Parathyroid adenoma (tissue), 2 donors: Measurements from ENCODE around the gene ACCSL.

Experiments used
- H2AFZ ChIP-seq: fragments of 300-600 bp; sonication (generic); one replicate; pipeline ENCODE4 v1.7.0; 2017; ENCODE audit warnings: antibody characterized with exemption, mild to moderate bottlenecking
- H3K27ac ChIP-seq: fragments of 300-600 bp; sonication (generic); one replicate; pipeline ENCODE4 v1.7.0; 2017
- H3K27me3 ChIP-seq: fragments of 300-600 bp; sonication (generic); one replicate; pipeline ENCODE4 v1.7.0; 2017; ENCODE audit warnings: low read length; ENCODE audit not compliant: control insufficient read depth, insufficient read depth
- H3K36me3 ChIP-seq: fragments of 300-600 bp; sonication (generic); one replicate; pipeline ENCODE4 v1.7.0; 2017; ENCODE audit warnings: low read length; ENCODE audit not compliant: control insufficient read depth, insufficient read depth
- H3K4me1 ChIP-seq: fragments of 300-600 bp; sonication (generic); one replicate; pipeline ENCODE4 v1.7.0; 2017; ENCODE audit warnings: control low read depth
- H3K4me2 ChIP-seq: fragments of 300-600 bp; sonication (generic); one replicate; pipeline ENCODE4 v1.7.0; 2017; ENCODE audit warnings: low read length
- H3K4me3 ChIP-seq: fragments of 300-600 bp; sonication (generic); one replicate; pipeline ENCODE4 v1.7.0; 2017; ENCODE audit warnings: low read depth, low read length
- H3K79me2 ChIP-seq: fragments of 300-600 bp; sonication (generic); one replicate; pipeline ENCODE4 v1.7.0; 2017; ENCODE audit warnings: control low read depth
- H3K9ac ChIP-seq: fragments of 300-600 bp; sonication (generic); one replicate; pipeline ENCODE4 v1.7.0; 2017; ENCODE audit warnings: mild to moderate bottlenecking
- H3K9me3 ChIP-seq: fragments of 300-600 bp; sonication (generic); one replicate; pipeline ENCODE4 v1.7.0; 2017; ENCODE audit warnings: low read length; ENCODE audit not compliant: control insufficient read depth
- TF ChIP-seq, protein P1 (sequence below): fragments of 300-600 bp; sonication (generic); IDR thresholded peaks from one replicate; pipeline ENCODE4 v1.7.0; 2017; ENCODE audit warnings: antibody characterized with exemption, mild to moderate bottlenecking
- donor health status: primary hyperparathyroidism.

ACCSL gene

DNA sequence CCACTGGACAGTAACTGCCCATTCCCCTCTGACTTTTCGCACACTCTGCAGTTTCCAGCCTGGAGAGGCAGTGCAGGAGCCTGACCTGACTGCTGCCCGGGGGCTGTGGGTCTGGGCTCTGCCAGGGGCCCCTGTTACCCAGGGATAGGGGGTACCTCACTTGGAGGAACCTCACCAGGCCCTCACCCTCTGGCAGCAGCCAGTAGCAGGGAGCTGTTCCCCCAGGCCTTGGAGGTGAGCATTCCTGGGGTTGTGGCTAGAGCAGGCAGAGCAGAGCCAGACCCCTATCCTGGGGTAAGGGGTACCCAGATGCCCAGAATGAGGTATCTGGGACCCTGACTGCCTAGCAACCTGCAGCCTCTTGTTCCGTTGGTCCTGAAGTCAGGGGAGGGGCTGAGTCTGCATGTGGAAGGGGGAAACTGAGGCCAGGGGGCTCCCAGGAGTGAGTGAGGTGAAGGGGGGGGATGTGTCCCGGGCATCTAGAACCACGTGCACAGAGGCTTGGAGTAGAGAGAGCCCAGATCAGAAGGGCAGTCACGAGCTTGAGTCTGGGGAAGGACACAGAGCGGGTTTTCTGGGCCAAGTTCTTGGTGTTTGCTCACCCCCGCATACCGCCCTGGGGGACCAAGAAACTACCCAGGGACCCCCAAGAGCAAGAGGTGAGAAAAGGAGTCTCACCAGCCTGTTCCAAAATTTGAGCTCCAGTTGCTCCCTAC lies 43.9 kb upstream of the ACCSL start:
- H3K79me2 ChIP-seq = no peaks in the 10 kb centered on the region
- H2AFZ ChIP-seq = no peak overlapping the region
- H3K27me3 ChIP-seq = no peaks in the 10 kb centered on the region
- H3K9me3 ChIP-seq = no peaks in the 10 kb centered on the region
- no peak overlapping the region for H3K9ac ChIP-seq
- no peak overlapping the region for H3K4me2 ChIP-seq
- no peak overlapping the region for H3K27ac ChIP-seq
- no peaks in the 10 kb centered on the region for H3K36me3 ChIP-seq
- TF ChIP-seq, protein P1, sequence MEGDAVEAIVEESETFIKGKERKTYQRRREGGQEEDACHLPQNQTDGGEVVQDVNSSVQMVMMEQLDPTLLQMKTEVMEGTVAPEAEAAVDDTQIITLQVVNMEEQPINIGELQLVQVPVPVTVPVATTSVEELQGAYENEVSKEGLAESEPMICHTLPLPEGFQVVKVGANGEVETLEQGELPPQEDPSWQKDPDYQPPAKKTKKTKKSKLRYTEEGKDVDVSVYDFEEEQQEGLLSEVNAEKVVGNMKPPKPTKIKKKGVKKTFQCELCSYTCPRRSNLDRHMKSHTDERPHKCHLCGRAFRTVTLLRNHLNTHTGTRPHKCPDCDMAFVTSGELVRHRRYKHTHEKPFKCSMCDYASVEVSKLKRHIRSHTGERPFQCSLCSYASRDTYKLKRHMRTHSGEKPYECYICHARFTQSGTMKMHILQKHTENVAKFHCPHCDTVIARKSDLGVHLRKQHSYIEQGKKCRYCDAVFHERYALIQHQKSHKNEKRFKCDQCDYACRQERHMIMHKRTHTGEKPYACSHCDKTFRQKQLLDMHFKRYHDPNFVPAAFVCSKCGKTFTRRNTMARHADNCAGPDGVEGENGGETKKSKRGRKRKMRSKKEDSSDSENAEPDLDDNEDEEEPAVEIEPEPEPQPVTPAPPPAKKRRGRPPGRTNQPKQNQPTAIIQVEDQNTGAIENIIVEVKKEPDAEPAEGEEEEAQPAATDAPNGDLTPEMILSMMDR = no peak
- H3K4me1 ChIP-seq = no peaks in the 10 kb centered on the region
- no peak overlapping the region for H3K4me3 ChIP-seq

DNA sequence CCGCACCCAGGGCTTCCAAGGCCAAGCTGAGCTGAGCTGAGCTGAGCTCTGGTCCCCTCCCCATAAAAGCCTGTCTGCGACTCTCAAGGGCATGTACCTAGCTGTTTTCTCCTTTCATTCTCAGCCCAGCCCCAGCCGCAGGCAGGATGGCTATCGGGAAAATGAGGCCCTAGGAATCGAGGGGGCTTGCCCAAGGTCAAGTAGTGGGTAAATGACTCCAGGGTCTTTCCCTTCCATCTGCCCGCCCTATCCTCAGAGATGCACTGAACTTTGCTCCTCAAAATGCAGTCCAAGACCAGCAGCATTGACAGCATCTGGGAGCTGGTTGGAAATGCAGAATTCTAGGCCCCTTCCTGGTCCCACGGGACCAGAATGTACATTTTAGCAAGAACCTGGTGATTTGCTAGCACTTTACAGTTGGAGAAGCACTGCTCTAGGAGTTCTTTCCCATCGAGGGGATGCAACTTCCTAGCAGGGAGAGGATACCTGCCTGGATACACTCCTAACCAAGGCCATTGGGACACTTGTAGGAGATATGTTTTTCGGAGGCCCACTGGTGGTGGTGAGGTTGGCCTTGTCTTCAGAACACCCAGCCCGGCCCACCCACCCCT lies 43.2 kb upstream of the ACCSL start:
- no peak overlapping the region for H3K4me2 ChIP-seq

DNA sequence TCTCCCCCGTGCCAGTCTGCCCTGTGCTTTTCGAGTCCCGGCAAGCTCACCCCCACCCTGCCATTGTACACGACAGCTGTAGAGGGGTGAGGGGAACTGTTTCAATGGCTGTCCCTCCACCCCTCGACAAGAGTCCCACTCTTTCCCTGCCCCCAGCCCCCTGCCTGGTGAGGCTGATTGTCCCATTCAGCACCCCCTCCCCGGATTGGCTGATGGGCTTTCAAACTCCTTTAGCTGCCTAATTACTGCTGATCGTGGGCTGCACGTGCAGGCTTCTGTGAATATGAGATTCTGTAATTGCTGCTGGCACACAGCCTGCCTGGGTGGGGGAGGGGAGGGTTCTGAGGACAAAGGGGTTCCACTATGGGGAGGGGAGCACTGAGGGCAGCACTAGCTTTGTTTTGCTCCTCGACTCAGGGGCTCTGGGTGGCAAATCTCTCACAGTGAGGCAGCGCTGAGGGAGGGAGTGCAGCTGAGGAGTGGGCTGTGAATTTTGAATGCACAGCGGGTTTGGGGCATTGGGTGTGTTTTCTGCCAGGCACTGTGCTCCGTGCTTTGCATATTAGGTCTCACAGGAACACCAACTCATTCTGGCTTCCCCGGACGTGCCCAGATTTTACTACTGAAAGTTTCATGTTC lies 42.6 kb upstream of the ACCSL start:
- no peaks in the 10 kb centered on the region for H3K79me2 ChIP-seq
- H3K27ac ChIP-seq = no peak overlapping the region
- H3K27me3 ChIP-seq = no peaks in the 10 kb centered on the region
- no peaks in the 10 kb centered on the region for H3K36me3 ChIP-seq
- no peak overlapping the region for H3K9ac ChIP-seq
- H3K4me2 ChIP-seq = no peak overlapping the region
- TF ChIP-seq, protein P1 = no peak
- H3K4me1 ChIP-seq = no peaks in the 10 kb centered on the region
- no peaks in the 10 kb centered on the region for H3K9me3 ChIP-seq
- no peak overlapping the region for H3K4me3 ChIP-seq
- no peak overlapping the region for H2AFZ ChIP-seq

More for the DNA sequence above, 43.2 kb upstream of the ACCSL start:
- Histone ChIP-seq H3K9me3 (no peaks in the 10 kb centered on the region), H3K27me3 (no peaks in the 10 kb centered on the region), H3K4me1 (no peaks in the 10 kb centered on the region), H3K36me3 (no peaks in the 10 kb centered on the region), H3K27ac (no peak overlapping the region), H3K79me2 (no peaks in the 10 kb centered on the region), H3K9ac (no peak overlapping the region), H3K4me3 (no peak overlapping the region), H2AFZ (no peak overlapping the region)
- TF ChIP-seq, protein P1 = no peak

DNA sequence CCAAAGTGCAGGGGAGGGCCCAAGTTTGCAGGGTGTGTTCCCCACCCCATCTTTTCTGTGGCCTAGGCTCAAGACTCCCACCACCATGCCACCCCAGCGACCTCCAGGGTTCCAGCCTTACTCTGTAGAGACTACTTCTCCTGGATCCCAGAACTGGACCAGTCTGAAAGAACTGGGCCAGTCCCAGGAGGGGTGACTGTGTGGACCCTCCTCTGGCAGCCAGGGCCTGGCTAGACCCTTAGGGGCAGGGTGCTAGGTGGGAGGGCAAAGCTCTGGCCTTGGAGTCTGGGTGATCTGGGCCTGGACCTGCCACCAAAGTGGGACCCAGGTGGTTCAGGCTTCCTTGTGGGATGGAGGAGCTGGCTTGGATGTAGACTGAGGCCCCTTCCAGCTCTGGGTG lies 41.8 kb upstream of the ACCSL start:
- Histone ChIP-seq H3K4me1 (no peaks in the 10 kb centered on the region), H2AFZ (no peak overlapping the region), H3K9me3 (no peaks in the 10 kb centered on the region), H3K4me2 (no peak overlapping the region), H3K4me3 (no peak overlapping the region), H3K9ac (no peak overlapping the region), H3K27ac (no peak overlapping the region), H3K36me3 (no peaks in the 10 kb centered on the region), H3K79me2 (no peaks in the 10 kb centered on the region), H3K27me3 (no peaks in the 10 kb centered on the region)
- TF ChIP-seq, protein P1 = no peak
